Measurements from ENCODE around the gene ANKRD6. TPM values are rescaled to one million over a fixed set of nuclear protein-coding genes. Genes with fewer than 3 reads are reported as not detected.

Gene ANKRD6
- total and polyA plus RNA-seq, 11 donors: 3.5 to 14.1 (median 10.2) TPM

DNA sequence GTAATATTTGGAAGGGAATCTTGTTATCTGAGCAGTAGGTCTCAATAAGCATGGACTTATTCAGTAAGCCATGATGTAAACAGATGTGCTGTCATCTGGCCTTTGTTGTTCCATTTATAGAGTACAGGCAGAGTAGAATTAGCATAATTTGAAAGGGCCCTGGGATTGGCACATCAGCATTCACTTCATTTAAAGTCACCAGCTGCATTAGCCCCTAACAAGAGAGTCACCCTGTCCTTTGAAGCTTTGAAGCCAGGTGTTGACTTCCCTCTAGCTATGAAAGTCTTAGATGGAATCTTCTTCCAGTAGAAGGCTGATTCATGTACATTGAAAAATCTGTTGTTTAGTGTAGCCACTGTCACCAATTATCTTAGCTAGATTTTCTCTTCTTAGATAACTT, 95.9 kb downstream of the ANKRD6 start:
- Histone ChIP-seq H3K27ac (no peak overlapping the region), H3K4me3 (no peak overlapping the region), H3K9me3 (no peaks in the 10 kb centered on the region), H3K4me1 (peaks cover 0 to 16% (median 4%) of the 10 kb centered on the region in 12 donors), H3K27me3 (no peaks in the 10 kb centered on the region), H3K36me3 (no peaks in the 10 kb centered on the region)
- TF ChIP-seq, protein P1, sequence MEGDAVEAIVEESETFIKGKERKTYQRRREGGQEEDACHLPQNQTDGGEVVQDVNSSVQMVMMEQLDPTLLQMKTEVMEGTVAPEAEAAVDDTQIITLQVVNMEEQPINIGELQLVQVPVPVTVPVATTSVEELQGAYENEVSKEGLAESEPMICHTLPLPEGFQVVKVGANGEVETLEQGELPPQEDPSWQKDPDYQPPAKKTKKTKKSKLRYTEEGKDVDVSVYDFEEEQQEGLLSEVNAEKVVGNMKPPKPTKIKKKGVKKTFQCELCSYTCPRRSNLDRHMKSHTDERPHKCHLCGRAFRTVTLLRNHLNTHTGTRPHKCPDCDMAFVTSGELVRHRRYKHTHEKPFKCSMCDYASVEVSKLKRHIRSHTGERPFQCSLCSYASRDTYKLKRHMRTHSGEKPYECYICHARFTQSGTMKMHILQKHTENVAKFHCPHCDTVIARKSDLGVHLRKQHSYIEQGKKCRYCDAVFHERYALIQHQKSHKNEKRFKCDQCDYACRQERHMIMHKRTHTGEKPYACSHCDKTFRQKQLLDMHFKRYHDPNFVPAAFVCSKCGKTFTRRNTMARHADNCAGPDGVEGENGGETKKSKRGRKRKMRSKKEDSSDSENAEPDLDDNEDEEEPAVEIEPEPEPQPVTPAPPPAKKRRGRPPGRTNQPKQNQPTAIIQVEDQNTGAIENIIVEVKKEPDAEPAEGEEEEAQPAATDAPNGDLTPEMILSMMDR (IDR thresholded peaks at IDR 0.05): no peak
- no peak for TF ChIP-seq POLR2A (IDR thresholded peaks at IDR 0.05)
- ATAC-seq (no peak), DNase-seq (no peak)
- intact Hi-C loops (cut with DNase I): no loop called here

DNA sequence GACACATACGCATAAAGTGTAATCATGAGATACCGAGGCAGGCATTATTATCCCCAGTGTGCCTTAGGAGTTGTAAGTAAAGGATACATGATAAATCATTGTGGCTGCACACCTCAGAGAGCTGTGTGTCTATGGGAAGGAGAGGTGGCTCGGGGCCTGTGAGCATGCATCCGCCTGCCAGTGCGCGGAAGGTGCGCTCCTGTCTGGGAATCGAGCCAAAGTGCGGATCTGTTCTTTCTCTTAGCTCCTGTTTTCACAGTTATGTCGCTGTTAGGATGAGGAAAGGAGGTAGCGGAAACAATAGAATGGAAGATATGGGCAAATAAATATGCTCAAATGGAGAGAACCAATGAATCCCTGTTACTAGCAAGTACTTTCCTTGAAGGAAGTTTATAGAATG, 98.0 kb downstream of the ANKRD6 start:
- ATAC-seq (peak; percentile 67 to 91 (median 87)), DNase-seq (peak; percentile 57 to 71 (median 69))
- H3K27ac ChIP-seq: no peak overlapping the region
- WGBS, 4 donors: 45 to 61% (median 51%) methylated on average over 11 of the region's 11 CpGs
- TF ChIP-seq, protein P1 (IDR thresholded peaks at IDR 0.05): no peak
- TF ChIP-seq POLR2A (IDR thresholded peaks at IDR 0.05): no peak
- intact Hi-C loops (cut with DNase I): loop anchor here in 1 of 10 donors (5.0 kb wide), 1 partner anchor 44 kb away; no protein-coding TSS in a partner anchor
- H3K4me3 ChIP-seq: no peak overlapping the region
- no peaks in the 10 kb centered on the region for H3K27me3 ChIP-seq
- peaks cover 0 to 10% (median 1%) of the 10 kb centered on the region in 12 donors for H3K4me1 ChIP-seq
- no peaks in the 10 kb centered on the region for H3K36me3 ChIP-seq
- H3K9me3 ChIP-seq: no peaks in the 10 kb centered on the region

DNA sequence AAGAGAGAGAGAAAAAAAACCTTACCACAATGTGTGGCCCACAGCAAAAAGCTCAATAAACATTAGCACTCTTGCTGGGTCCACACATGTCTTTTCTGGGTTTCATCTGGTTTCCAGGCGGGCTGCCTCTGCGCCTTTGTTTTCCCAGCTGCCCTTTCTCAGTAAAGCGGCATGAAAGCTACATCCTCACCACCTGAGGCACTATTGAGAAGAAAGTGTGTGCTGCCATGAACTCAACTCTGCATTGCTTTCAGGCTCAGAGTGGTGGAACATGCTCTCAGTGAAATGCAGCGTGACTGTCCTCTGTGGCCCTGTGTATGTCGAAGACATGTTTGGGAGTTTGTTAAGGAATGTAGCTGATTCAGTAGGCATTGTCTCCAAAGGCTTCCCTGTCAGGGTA, 103.3 kb downstream of the ANKRD6 start:
- H3K9me3 ChIP-seq: no peaks in the 10 kb centered on the region
- TF ChIP-seq POLR2A (IDR thresholded peaks at IDR 0.05): no peak
- TF ChIP-seq, protein P1 (IDR thresholded peaks at IDR 0.05): no peak
- H3K36me3 ChIP-seq: no peaks in the 10 kb centered on the region
- no peak for DNase-seq
- peaks cover 0 to 4% (median 0%) of the 10 kb centered on the region in 12 donors for H3K4me1 ChIP-seq
- intact Hi-C loops (cut with DNase I): no loop called here
- no peaks in the 10 kb centered on the region for H3K27me3 ChIP-seq
- no peak overlapping the region for H3K27ac ChIP-seq
- WGBS, 4 donors: 93 to 97% (median 95%) methylated on average over 5 of the region's 5 CpGs
- ATAC-seq: no peak
- no peak overlapping the region for H3K4me3 ChIP-seq

- 92 to 98% (median 97%) methylated on average over 2 of the region's 2 CpGs for WGBS, 4 donors
- intact Hi-C loops (cut with DNase I): no loop called here
- H3K27ac ChIP-seq: no peak overlapping the region
Observed at GRCh38 chr6:89539779-89540178, 106.8 kb downstream of the ANKRD6 start.

More at GRCh38 chr6:89539779-89540178, 106.8 kb downstream of the ANKRD6 start:
- Histone ChIP-seq H3K4me1 (peaks cover 0 to 5% (median 0%) of the 10 kb centered on the region in 12 donors), H3K36me3 (no peaks in the 10 kb centered on the region), H3K27me3 (no peaks in the 10 kb centered on the region), H3K9me3 (no peaks in the 10 kb centered on the region), H3K4me3 (no peak overlapping the region)
- DNase-seq: no peak
- TF ChIP-seq, protein P1 (IDR thresholded peaks at IDR 0.05): no peak
- TF ChIP-seq POLR2A (IDR thresholded peaks at IDR 0.05): no peak
- ATAC-seq: no peak

Measured in heart left ventricle (tissue), 16 donors.